HCT116 (cell line): Measurements from ENCODE around the gene MORN4. TPM values are rescaled to one million over a fixed set of nuclear protein-coding genes. Genes with fewer than 3 reads are reported as not detected.
A peak's percentile ranks its signal among the peaks of the same experiment; 100 is the strongest.

ENCODE experiments used
- ATAC-seq: fragments of 200-7000 bp; cut with Tn5 transposase; 2 replicates; pipeline ENCODE4 v1.9.1; 2020; ENCODE audit warnings: mild to moderate bottlenecking, moderate library complexity
- BruUV-seq: library from RNA; stranded (reverse); fragments of 400-500 nt; replicated peaks from 2 replicates; lab custom pipeline; 2021; lab: Mats Ljungman, UMichigan
- CTCF ChIA-PET: fragments of 300-600 bp; sonication (Branson Sonifier 250); formaldehyde crosslinking; loops from one replicate; lab custom pipeline; 2021; ENCODE audit warnings: antibody characterized with exemption; lab: Charles Lee
- POLR2A ChIA-PET: fragments of 300-600, 350-600 bp; sonication (Branson Sonifier 250); formaldehyde crosslinking; loops from one replicate; lab custom pipeline; 2021; ENCODE audit warnings: antibody characterized with exemption; lab: Charles Lee
- RAD21 ChIA-PET, 2 experiments: fragments of 300-600 bp; sonication (Branson Sonifier 250); formaldehyde crosslinking; loops; one replicate each; lab custom pipeline; 2023; ENCODE audit warnings: low total read pairs in 2 of 2; ENCODE audit not compliant: uncharacterized antibody in 2 of 2, unreplicated experiment in 2 of 2, low non-redundant PET in 1 of 2; lab: Charles Lee
- DNase-seq: peaks from one replicate; pipeline ENCODE4 v3.0.0-alpha.2; 2010; ENCODE audit warnings: low read depth, low spot score
- H2AFZ ChIP-seq: fragments of 200-600 bp; shearing (Covaris generic), sonication (generic); 2 replicates; pipeline ENCODE4 v1.6.1; 2017; ENCODE audit warnings: low read depth, mixed run types, mixed read lengths, antibody characterized with exemption, low read length; ENCODE audit not compliant: poor library complexity, severe bottlenecking
- H3K27ac ChIP-seq: 2 replicates; pipeline ENCODE4 v1.5.1; 2012; ENCODE audit warnings: low read depth, low read length
- H3K27me3 ChIP-seq: fragments of 200-600 bp; sonication (generic); 2 replicates; pipeline ENCODE4 v1.6.1; 2016; ENCODE audit warnings: mixed run types, low read length, mixed read lengths; ENCODE audit not compliant: insufficient read depth
- H3K36me3 ChIP-seq, 2 experiments: fragments of 200-500 bp in 1 of 2; fragments of 200-600 bp in 1 of 2; sonication (Bioruptor generic) in 1 of 2; sonication (generic) in 1 of 2; 2 replicates each; pipeline versions ENCODE4 v1.5.1 to v1.6.1; 2014 to 2016; ENCODE audit warnings: low read length in 2 of 2, inconsistent platforms in 1 of 2, mixed read lengths in 1 of 2, mixed run types in 1 of 2; ENCODE audit not compliant: insufficient read depth in 2 of 2, control insufficient read depth in 1 of 2
- H3K4me1 ChIP-seq, 2 experiments: fragments of 200-600 bp in 1 of 2; sonication (generic) in 1 of 2; 2 replicates each; pipeline versions ENCODE4 v1.5.1 to v1.6.1; 2012 to 2017; ENCODE audit warnings: low read length in 2 of 2, inconsistent platforms in 1 of 2, mild to moderate bottlenecking in 1 of 2, mixed read lengths in 1 of 2, mixed run types in 1 of 2, moderate library complexity in 1 of 2; ENCODE audit not compliant: insufficient read depth in 2 of 2, control insufficient read depth in 1 of 2
- H3K4me2 ChIP-seq: fragments of 200-600 bp; sonication (generic); 2 replicates; pipeline ENCODE4 v1.6.1; 2017; ENCODE audit warnings: mixed run types, low read length, mixed read lengths
- H3K4me3 ChIP-seq, 2 experiments: fragments of 200-600 bp in 1 of 2; sonication (generic) in 1 of 2; replicated peaks in 1 of 2; 2 replicates each; pipeline ENCODE4 v1.5.1; 2011 to 2016; ENCODE audit warnings: low read length in 2 of 2, control low read depth in 1 of 2, low read depth in 1 of 2, mild to moderate bottlenecking in 1 of 2, mixed read lengths in 1 of 2, mixed run types in 1 of 2
- H3K79me2 ChIP-seq: fragments of 200-600 bp; sonication (generic); 2 replicates; pipeline ENCODE4 v1.6.1; 2017; ENCODE audit warnings: mild to moderate bottlenecking, mixed run types, low read length, moderate library complexity, mixed read lengths; ENCODE audit not compliant: insufficient read depth
- H3K9ac ChIP-seq: fragments of 200-600 bp; sonication (generic); 2 replicates; pipeline ENCODE4 v1.6.1; 2016; ENCODE audit warnings: low read length, mixed read lengths
- H3K9me2 ChIP-seq: fragments of 200-600 bp; sonication (generic), shearing (Covaris generic); 2 replicates; pipeline ENCODE4 v1.6.1; 2017; ENCODE audit warnings: mixed run types, mild to moderate bottlenecking, moderate library complexity; ENCODE audit not compliant: insufficient read depth
- H3K9me3 ChIP-seq, 2 experiments: fragments of 200-500 bp in 1 of 2; fragments of 200-600 bp in 1 of 2; sonication (Bioruptor generic) in 1 of 2; sonication (generic) in 1 of 2; 2 replicates each; pipeline ENCODE4 v1.6.1; 2014 to 2017; ENCODE audit warnings: low read length in 2 of 2, mixed read lengths in 2 of 2, inconsistent platforms in 1 of 2, low read depth in 1 of 2, mild to moderate bottlenecking in 1 of 2, mixed run types in 1 of 2, moderate library complexity in 1 of 2; ENCODE audit not compliant: control insufficient read depth in 1 of 2, insufficient read depth in 1 of 2
- H4K20me1 ChIP-seq: fragments of 200-600 bp; sonication (generic), shearing (Covaris generic); 2 replicates; pipeline ENCODE4 v1.6.1; 2017; ENCODE audit warnings: mixed run types, mild to moderate bottlenecking, moderate library complexity; ENCODE audit not compliant: insufficient read depth
- EGR1 ChIP-seq: IDR thresholded peaks from 2 replicates; pipeline ENCODE4 v1.6.1; 2012; ENCODE audit warnings: low read depth
- EZH2 ChIP-seq: fragments of 200-600 bp; sonication (generic); IDR thresholded peaks from 2 replicates; pipeline ENCODE4 v1.6.1; 2017; ENCODE audit warnings: antibody characterized with exemption, mixed run types
- EZH2phosphoT487 ChIP-seq: fragments of 200-600 bp; IDR thresholded peaks from 2 replicates; pipeline ENCODE4 v1.6.1; 2018; ENCODE audit warnings: antibody characterized with exemption, borderline replicate concordance
- JUND ChIP-seq: IDR thresholded peaks from 2 replicates; pipeline ENCODE4 v1.6.1; 2012
- MAX ChIP-seq: IDR thresholded peaks from 2 replicates; pipeline ENCODE4 v1.6.1; 2012
- REST ChIP-seq: IDR thresholded peaks from 2 replicates; pipeline ENCODE4 v1.6.1; 2012; ENCODE audit warnings: low read depth
- SIN3A ChIP-seq: IDR thresholded peaks from 2 replicates; pipeline ENCODE4 v1.6.1; 2012; ENCODE audit warnings: low read depth
- SP1 ChIP-seq: IDR thresholded peaks from 2 replicates; pipeline ENCODE4 v1.6.1; 2012; ENCODE audit warnings: low read depth
- TCF7L2 ChIP-seq: IDR thresholded peaks from 2 replicates; pipeline ENCODE4 v1.7.0; 2011; ENCODE audit warnings: borderline replicate concordance, inconsistent platforms; ENCODE audit not compliant: insufficient read depth, insufficient read length; ENCODE audit errors: extremely low read depth
- intact Hi-C: fragments of 100-400 bp; cut with micrococcal nuclease; formaldehyde crosslinking; loops from 2 replicates; pipeline ENCODE4 v1.10.0; 2022
- total RNA-seq: library from RNA; stranded (reverse); gene quantifications from one replicate; pipeline ENCODE4 v1.2.1, GENCODE V29; 2021; ENCODE audit not compliant: unreplicated experiment

The MORN4 gene
- total RNA-seq, 1 experiment from 2014 or later: 8.0 TPM

GRCh38 chr10:97599272-97599619, 34.1 kb downstream of the MORN4 start (continued):
- TF ChIP-seq REST (no peak), EGR1 (no peak), EZH2phosphoT487 (no peak), SP1 (no peak), JUND (no peak), SIN3A (no peak)

GRCh38 chr10:97598407-97599271, 34.7 kb downstream of the MORN4 start:
- Histone ChIP-seq H3K9me3 (no peaks in the 10 kb centered on the region), H3K4me2 (peak overlapping the region; percentile 68), H3K36me3 (no peaks in the 10 kb centered on the region), H3K79me2 (no peaks in the 10 kb centered on the region), H3K27ac (no peak overlapping the region), H3K27me3 (no peaks in the 10 kb centered on the region), H3K4me1 (peaks cover 27 to 37% of the 10 kb centered on the region in 2 experiments), H3K9me2 (no peaks in the 10 kb centered on the region), H2AFZ (no peak overlapping the region), H3K9ac (no peak overlapping the region), H3K4me3 (no peak overlapping the region), H4K20me1 (no peaks in the 10 kb centered on the region)
- no peak for DNase-seq
- RAD21 ChIA-PET: no interaction called here
- POLR2A ChIA-PET: no interaction called here
- BruUV-seq: no TSS peak
- ATAC-seq: no peak
- intact Hi-C loops: no loop called here
- CTCF ChIA-PET: interaction anchor here (1.1 to 1.6 kb wide), 3 partner anchors 15 to 27 kb away, joined by 3 to 7 read pairs (median 5); partner anchors contain the start of genes ANKRD2 and HOGA1
- TF ChIP-seq EZH2 (no peak), REST (no peak), EZH2phosphoT487 (no peak), TCF7L2 (no peak), MAX (no peak)
